WERI-Rb-1 (cell line): ENCODE data around the gene USP7.

Source experiments
- DNase-seq: peaks from one replicate; pipeline ENCODE4 v3.0.0-alpha.2; 2020
- H3K27ac ChIP-seq: fragments of 250-450 bp; sonication (Bioruptor Pico); 2 replicates; pipeline ENCODE4 v1.5.1; 2020; ENCODE audit warnings: mild to moderate bottlenecking, moderate library complexity
- H3K27me3 ChIP-seq: fragments of 250-450 bp; sonication (Bioruptor Pico); 2 replicates; pipeline ENCODE4 v1.5.1; 2021; ENCODE audit warnings: mild to moderate bottlenecking, low read depth, moderate library complexity; ENCODE audit not compliant: insufficient read depth, severe bottlenecking
- H3K36me3 ChIP-seq: fragments of 250-450 bp; sonication (Bioruptor Pico); 2 replicates; pipeline ENCODE4 v1.5.1; 2020; ENCODE audit warnings: mild to moderate bottlenecking, moderate library complexity
- H3K4me3 ChIP-seq: 2 replicates; pipeline ENCODE4 v1.5.1; 2011; ENCODE audit warnings: low read depth, mild to moderate bottlenecking, control low read depth, low read length
- H3K9me3 ChIP-seq: fragments of 250-450 bp; sonication (Bioruptor Pico); 2 replicates; pipeline ENCODE4 v1.5.1; 2021; ENCODE audit warnings: mild to moderate bottlenecking, moderate library complexity; ENCODE audit not compliant: severe bottlenecking
- CTCF ChIP-seq: IDR thresholded peaks from 2 replicates; pipeline ENCODE4 v1.5.1; 2011; ENCODE audit warnings: low read depth, mild to moderate bottlenecking, control low read depth, inconsistent platforms, low read length

The USP7 gene

GRCh38 chr16:8967132-8967821, 3.6 kb upstream of the USP7 start:
- H3K27ac ChIP-seq: no peak overlapping the region
- no peak for DNase-seq
- no peak for TF ChIP-seq CTCF
- H3K9me3 ChIP-seq: no peaks in the 10 kb centered on the region
- H3K36me3 ChIP-seq: peaks cover 2% of the 10 kb centered on the region; the same call in 1 of the 2 replicates
- no peaks in the 10 kb centered on the region for H3K27me3 ChIP-seq
- no peak overlapping the region for H3K4me3 ChIP-seq

- no peak for TF ChIP-seq CTCF
- no peak overlapping the region for H3K4me3 ChIP-seq
- H3K9me3 ChIP-seq: no peaks in the 10 kb centered on the region
- H3K27ac ChIP-seq: no peak overlapping the region
- DNase-seq: no peak
- H3K36me3 ChIP-seq: peaks cover 6% of the 10 kb centered on the region
- H3K27me3 ChIP-seq: no peaks in the 10 kb centered on the region
These were observed 3.1 kb upstream of the USP7 start for GRCh38 chr16:8966817-8967131.

GRCh38 chr16:8964462-8964861, 756 bp upstream of the USP7 start:
- H3K4me3 ChIP-seq: peak overlapping the region; percentile 66
- peaks cover 6% of the 10 kb centered on the region for H3K36me3 ChIP-seq
- no peak for DNase-seq
- no peak for TF ChIP-seq CTCF
- no peak overlapping the region for H3K27ac ChIP-seq
- H3K27me3 ChIP-seq: no peaks in the 10 kb centered on the region
- no peaks in the 10 kb centered on the region for H3K9me3 ChIP-seq

GRCh38 chr16:8963010-8963820, 491 bp downstream of the USP7 start:
- peak overlapping the region; percentile 77 for H3K27ac ChIP-seq
- no peak for DNase-seq
- TF ChIP-seq CTCF: no peak
- H3K9me3 ChIP-seq: no peaks in the 10 kb centered on the region
- H3K4me3 ChIP-seq: peak overlapping the region; percentile 69
- H3K36me3 ChIP-seq: peaks cover 6% of the 10 kb centered on the region
- no peaks in the 10 kb centered on the region for H3K27me3 ChIP-seq

GRCh38 chr16:8962393-8963009, 1.2 kb downstream of the USP7 start:
- DNase-seq: no peak
- H3K27me3 ChIP-seq: no peaks in the 10 kb centered on the region
- H3K36me3 ChIP-seq: peaks cover 6% of the 10 kb centered on the region
- H3K27ac ChIP-seq: peak overlapping the region; percentile 68
- H3K9me3 ChIP-seq: no peaks in the 10 kb centered on the region
- no peak for TF ChIP-seq CTCF
- peak overlapping the region; percentile 69 for H3K4me3 ChIP-seq
